ENCODE data around the gene SERPINA9. TPM values are rescaled to one million over a fixed set of nuclear protein-coding genes. Genes with fewer than 3 reads are reported as not detected.

SERPINA9 gene
- total RNA-seq, 6 experiments from 2014 or later = 0.18 TPM; not detected in 5

GRCh38 chr14:94441531-94442205 lies 34.3 kb downstream of the SERPINA9 start:
- WGBS (ENCODE audit: insufficient coverage, low coverage, low lambda C conversion rate, missing lambda C conversion rate) = 81% methylated on average over 10 of the region's 12 CpGs
- Histone ChIP-seq H3K4me3 (no peak overlapping the region), H3K4me1 (peaks cover 0 to under 1% (median 0%) of the 10 kb centered on the region in 4 donors), H3K27me3 (no peaks in the 10 kb centered on the region), H3K27ac (no peak overlapping the region), H3K36me3 (peaks cover 0 to 23% (median 6%) of the 10 kb centered on the region in 4 donors), H3K9me3 (no peaks in the 10 kb centered on the region)
- TF ChIP-seq CTCF (IDR thresholded peaks at IDR 0.05) (no peak), POLR2A (IDR thresholded peaks at IDR 0.05) (no peak)
- ATAC-seq = peak in 2 of 4 donors; percentile 4 to 7
- no peak for DNase-seq
- intact Hi-C loops (cut with DNase I) = loop anchor here in 1 of 2 donors (10.0 kb wide), 1 partner anchor 103 kb away; no protein-coding TSS in a partner anchor

- H3K4me1 ChIP-seq = no peaks in the 10 kb centered on the region
- no peak overlapping the region for H3K27ac ChIP-seq
- ATAC-seq (peak; percentile 12 to 57 (median 28)), DNase-seq (no peak)
- WGBS (ENCODE audit: insufficient coverage, low coverage, low lambda C conversion rate, missing lambda C conversion rate) = 71% methylated on average over 2 of the region's 4 CpGs
- no peaks in the 10 kb centered on the region for H3K27me3 ChIP-seq
- TF ChIP-seq CTCF (IDR thresholded peaks at IDR 0.05) (no peak), POLR2A (IDR thresholded peaks at IDR 0.05) (no peak)
- H3K4me3 ChIP-seq = no peak overlapping the region
- no peaks in the 10 kb centered on the region for H3K9me3 ChIP-seq
- intact Hi-C loops (cut with DNase I) = loop anchor here in 1 of 2 donors (10.0 kb wide), 1 partner anchor 104 kb away; no protein-coding TSS in a partner anchor
- H3K36me3 ChIP-seq = peaks cover 0 to 20% (median 6%) of the 10 kb centered on the region in 4 donors
Observed at GRCh38 chr14:94441130-94441529, 34.9 kb downstream of the SERPINA9 start.

- Histone ChIP-seq H3K4me1 (no peaks in the 10 kb centered on the region), H3K27me3 (no peaks in the 10 kb centered on the region), H3K36me3 (peaks cover 0 to 11% (median 3%) of the 10 kb centered on the region in 4 donors), H3K4me3 (no peak overlapping the region), H3K9me3 (no peaks in the 10 kb centered on the region), H3K27ac (no peak overlapping the region)
- no peak for TF ChIP-seq CTCF (IDR thresholded peaks at IDR 0.05)
- TF ChIP-seq POLR2A (IDR thresholded peaks at IDR 0.05) = no peak
- 76% methylated on average over 5 of the region's 5 CpGs for WGBS (ENCODE audit: insufficient coverage, low coverage, low lambda C conversion rate, missing lambda C conversion rate)
- ATAC-seq = peak in 2 of 4 donors; percentile 15 to 50
- intact Hi-C loops (cut with DNase I) = loop anchor here in 1 of 2 donors (10.0 kb wide), 2 partner anchors 45 to 105 kb away; no protein-coding TSS in a partner anchor
- no peak for DNase-seq
Observed at GRCh38 chr14:94439453-94440057, 36.4 kb downstream of the SERPINA9 start.

GRCh38 chr14:94428610-94429009 lies 47.4 kb downstream of the SERPINA9 start:
- peak in 3 of 4 donors; percentile 28 to 48 (median 32) for ATAC-seq
- H3K4me1 ChIP-seq = peaks cover 0 to 5% (median 0%) of the 10 kb centered on the region in 4 donors

More at GRCh38 chr14:94428610-94429009, 47.4 kb downstream of the SERPINA9 start:
- no peaks in the 10 kb centered on the region for H3K9me3 ChIP-seq
- TF ChIP-seq POLR2A (IDR thresholded peaks at IDR 0.05) = no peak
- no peak for TF ChIP-seq CTCF (IDR thresholded peaks at IDR 0.05)
- H3K27ac ChIP-seq = no peak overlapping the region
- H3K36me3 ChIP-seq = no peaks in the 10 kb centered on the region
- 10% methylated on average over 2 of the region's 2 CpGs for WGBS (ENCODE audit: insufficient coverage, low coverage, low lambda C conversion rate, missing lambda C conversion rate)
- no peaks in the 10 kb centered on the region for H3K27me3 ChIP-seq
- DNase-seq = no peak
- no peak overlapping the region for H3K4me3 ChIP-seq
- intact Hi-C loops (cut with DNase I) = loop anchor here in 1 of 2 donors (10.0 kb wide), 1 partner anchor 116 kb away; no protein-coding TSS in a partner anchor

Data from right lobe of liver (tissue), 6 donors.